ENCODE measurements around the gene PES1. TPM values are rescaled to one million over a fixed set of nuclear protein-coding genes. Genes with fewer than 3 reads are reported as not detected.
"Not testable (repeated sequence)": the region's sequence is repeated elsewhere in the genome, so short reads cannot be mapped to it uniquely, and the experiment has no call there.

The PES1 gene
- total and polyA plus RNA-seq, 2 donors, result 29.1 to 49.1 TPM

- H3K4me3 ChIP-seq (ENCODE audit: low read depth, low read length), result no peak overlapping the region
- H3K27ac ChIP-seq (ENCODE audit: low read depth), result no peak overlapping the region
- H3K36me3 ChIP-seq (ENCODE audit: insufficient read depth), result no peaks in the 10 kb centered on the region
- DNase-seq (ENCODE audit: extremely low spot score), result no peak
- no peaks in the 10 kb centered on the region for H3K4me1 ChIP-seq (ENCODE audit: insufficient read depth)
- WGBS, result 81% methylated on average over 12 of the region's 12 CpGs
Observed at GRCh38 chr22:30542811-30543188, 48.9 kb downstream of the PES1 start.

- Histone ChIP-seq H3K4me1 (ENCODE audit: insufficient read depth) (no peaks in the 10 kb centered on the region), H3K36me3 (ENCODE audit: insufficient read depth) (no peaks in the 10 kb centered on the region), H3K4me3 (ENCODE audit: low read depth, low read length) (peak overlapping the region; percentile 10), H3K27ac (ENCODE audit: low read depth) (no peak overlapping the region)
- no peak for DNase-seq (ENCODE audit: extremely low spot score)
- 6% methylated on average over 64 of the region's 64 CpGs for WGBS
Observed at GRCh38 chr22:30541961-30542810, 49.5 kb downstream of the PES1 start.

GRCh38 chr22:30541511-30541910, 50.2 kb downstream of the PES1 start:
- H3K4me1 ChIP-seq (ENCODE audit: insufficient read depth); H3K4me3 ChIP-seq (ENCODE audit: low read depth, low read length); H3K27ac ChIP-seq (ENCODE audit: low read depth); H3K36me3 ChIP-seq (ENCODE audit: insufficient read depth); DNase-seq (ENCODE audit: extremely low spot score): not testable (repeated sequence)
- WGBS, result 88% methylated on average over 3 of the region's 3 CpGs

GRCh38 chr22:30539368-30539767, 52.3 kb downstream of the PES1 start:
- no peak overlapping the region for H3K4me3 ChIP-seq (ENCODE audit: low read depth, low read length)
- DNase-seq (ENCODE audit: extremely low spot score), result no peak
- no peaks in the 10 kb centered on the region for H3K4me1 ChIP-seq (ENCODE audit: insufficient read depth)
- no peak overlapping the region for H3K27ac ChIP-seq (ENCODE audit: low read depth)
- no peaks in the 10 kb centered on the region for H3K36me3 ChIP-seq (ENCODE audit: insufficient read depth)
- WGBS, result 90% methylated on average over 1 of the region's 1 CpG

GRCh38 chr22:30538280-30538679, 53.4 kb downstream of the PES1 start:
- 82% methylated on average over 6 of the region's 6 CpGs for WGBS
- no peak for DNase-seq (ENCODE audit: extremely low spot score)
- H3K4me1 ChIP-seq (ENCODE audit: insufficient read depth), result no peaks in the 10 kb centered on the region
- no peak overlapping the region for H3K4me3 ChIP-seq (ENCODE audit: low read depth, low read length)
- H3K36me3 ChIP-seq (ENCODE audit: insufficient read depth), result no peaks in the 10 kb centered on the region
- H3K27ac ChIP-seq (ENCODE audit: low read depth), result no peak overlapping the region

GRCh38 chr22:30537083-30537731, 54.5 kb downstream of the PES1 start:
- Histone ChIP-seq H3K27ac (ENCODE audit: low read depth) (no peak overlapping the region), H3K36me3 (ENCODE audit: insufficient read depth) (no peaks in the 10 kb centered on the region), H3K4me3 (ENCODE audit: low read depth, low read length) (no peak overlapping the region), H3K4me1 (ENCODE audit: insufficient read depth) (no peaks in the 10 kb centered on the region)
- 81% methylated on average over 9 of the region's 9 CpGs for WGBS
- no peak for DNase-seq (ENCODE audit: extremely low spot score)

GRCh38 chr22:30535182-30535581, 56.5 kb downstream of the PES1 start:
- H3K4me1 ChIP-seq (ENCODE audit: insufficient read depth), result no peaks in the 10 kb centered on the region
- H3K4me3 ChIP-seq (ENCODE audit: low read depth, low read length), result no peak overlapping the region
- whole genome bisulfite sequencing, result 82% methylated on average over 4 of the region's 4 CpGs
- DNase-seq (ENCODE audit: extremely low spot score), result no peak
- no peaks in the 10 kb centered on the region for H3K36me3 ChIP-seq (ENCODE audit: insufficient read depth)
- H3K27ac ChIP-seq (ENCODE audit: low read depth), result no peak overlapping the region

GRCh38 chr22:30531651-30532608, 59.8 kb downstream of the PES1 start:
- DNase-seq (ENCODE audit: extremely low spot score), result no peak
- H3K4me1 ChIP-seq (ENCODE audit: insufficient read depth), result no peaks in the 10 kb centered on the region
- no peak overlapping the region for H3K27ac ChIP-seq (ENCODE audit: low read depth)
- H3K4me3 ChIP-seq (ENCODE audit: low read depth, low read length), result no peak overlapping the region
- WGBS, result 82% methylated on average over 17 of the region's 17 CpGs
- H3K36me3 ChIP-seq (ENCODE audit: insufficient read depth), result no peaks in the 10 kb centered on the region

- no peak for DNase-seq (ENCODE audit: extremely low spot score)
- 82% methylated on average over 4 of the region's 4 CpGs for WGBS
- Histone ChIP-seq H3K4me1 (ENCODE audit: insufficient read depth) (no peaks in the 10 kb centered on the region), H3K36me3 (ENCODE audit: insufficient read depth) (no peaks in the 10 kb centered on the region), H3K27ac (ENCODE audit: low read depth) (no peak overlapping the region), H3K4me3 (ENCODE audit: low read depth, low read length) (no peak overlapping the region)
Observed at GRCh38 chr22:30526656-30527055, 65.1 kb downstream of the PES1 start.

Other genes with a start within 250 kb of the PES1 start
- gene SF3A1, start 235.0 kb downstream of the PES1 start, total RNA-seq, result 27.5 TPM
- gene SF3A1, start 235.0 kb downstream of the PES1 start, polyA plus RNA-seq, result 53.6 TPM
- gene CCDC157, start 234.9 kb downstream of the PES1 start, total RNA-seq, result 2.1 TPM
- 2.0 TPM for gene CCDC157, start 234.9 kb downstream of the PES1 start, polyA plus RNA-seq
- gene RNF215, start 204.5 kb downstream of the PES1 start, total RNA-seq, result 10.7 TPM
- gene RNF215, start 204.5 kb downstream of the PES1 start, polyA plus RNA-seq, result 18.8 TPM
- 6.2 TPM for gene SEC14L2, start 194.9 kb downstream of the PES1 start, total RNA-seq
- gene SEC14L2, start 194.9 kb downstream of the PES1 start, polyA plus RNA-seq, result 11.0 TPM
- 2.1 TPM for gene MTFP1, start 166.1 kb downstream of the PES1 start, total RNA-seq
- 7.7 TPM for gene MTFP1, start 166.1 kb downstream of the PES1 start, polyA plus RNA-seq
- not detected for gene SEC14L3, start 119.9 kb downstream of the PES1 start, total RNA-seq
- gene SEC14L3, start 119.9 kb downstream of the PES1 start, polyA plus RNA-seq, result not detected
- 0.32 TPM for gene SEC14L4, start 86.2 kb downstream of the PES1 start, total RNA-seq
- gene SEC14L4, start 86.2 kb downstream of the PES1 start, polyA plus RNA-seq, result 0.05 TPM
- gene SEC14L6, start 45.2 kb downstream of the PES1 start, total RNA-seq, result 1.2 TPM
- 0.11 TPM for gene SEC14L6, start 45.2 kb downstream of the PES1 start, polyA plus RNA-seq
- gene GAL3ST1, start 17.2 kb downstream of the PES1 start, total RNA-seq, result 0.63 TPM
- gene GAL3ST1, start 17.2 kb downstream of the PES1 start, polyA plus RNA-seq, result 2.7 TPM
- 7.9 TPM for gene TCN2, start 15.3 kb upstream of the PES1 start, total RNA-seq
- 21.2 TPM for gene TCN2, start 15.3 kb upstream of the PES1 start, polyA plus RNA-seq
- 1.6 TPM for gene SLC35E4, start 43.9 kb upstream of the PES1 start, total RNA-seq
- 5.3 TPM for gene SLC35E4, start 43.9 kb upstream of the PES1 start, polyA plus RNA-seq
- gene DUSP18, start 76.0 kb upstream of the PES1 start, total RNA-seq, result 8.6 TPM
- gene DUSP18, start 76.0 kb upstream of the PES1 start, polyA plus RNA-seq, result 4.1 TPM
- gene OSBP2, start 103.0 kb upstream of the PES1 start, total RNA-seq, result 5.2 TPM
- gene OSBP2, start 103.0 kb upstream of the PES1 start, polyA plus RNA-seq, result 1.5 TPM